Measurements from ENCODE around the gene SSBP4. TPM values are rescaled to one million over a fixed set of nuclear protein-coding genes. Genes with fewer than 3 reads are reported as not detected.

SSBP4 gene
- total RNA-seq, 1 experiment from 2014 or later = 46.1 TPM

DNA sequence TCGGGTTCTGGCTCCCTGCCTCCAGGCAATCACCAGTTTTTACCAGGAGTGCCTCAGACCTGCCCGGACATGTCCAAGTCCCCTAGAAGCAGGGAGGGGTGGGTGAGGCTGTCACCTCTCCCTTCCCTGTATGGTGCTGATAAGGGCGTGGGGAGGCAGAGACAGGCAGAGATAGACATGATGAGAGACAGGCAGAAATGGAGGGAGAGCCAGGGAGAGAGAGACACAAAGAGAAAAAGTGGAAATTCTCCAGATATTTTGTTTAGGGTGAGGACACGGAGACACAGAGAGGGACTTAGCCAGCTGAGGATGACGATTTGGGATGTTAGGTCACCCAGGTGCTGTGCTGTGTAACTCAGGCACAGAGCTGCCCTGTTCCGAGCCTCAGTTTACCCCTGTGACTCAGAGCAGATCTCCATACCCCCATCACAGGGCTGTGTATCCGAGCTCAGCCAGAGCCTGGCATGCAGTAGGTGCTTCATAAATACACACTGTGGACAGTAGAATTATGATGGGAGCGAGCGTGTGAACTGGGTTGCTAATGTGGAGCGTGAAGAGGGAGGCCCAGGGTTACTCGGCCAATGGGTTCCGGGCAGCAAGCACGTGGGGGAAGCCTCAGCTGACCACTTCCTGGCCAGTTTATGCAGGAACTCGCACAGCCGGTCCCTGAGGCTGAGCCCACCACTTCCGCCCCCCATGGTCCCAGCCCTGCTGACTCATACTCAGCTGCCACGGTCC, 45.1 kb upstream of the SSBP4 start:
- H2BK5ac ChIP-seq (ENCODE audit: insufficient read length, low read length) = peak overlapping the region; percentile 51
- peak overlapping the region; percentile 3 for H3T11ph ChIP-seq (ENCODE audit: low read length)
- H3K79me2 ChIP-seq (ENCODE audit: insufficient read depth, low read length) = no peaks in the 10 kb centered on the region
- peak; percentile 99 for DNase-seq
- peaks cover 0 to 2% (median 0%) of the 10 kb centered on the region in 3 experiments; a peak in 1 of 7 replicates for H3K36me3 Mint-ChIP-seq (ENCODE audit: insufficient read depth in 1 of 3, low read depth in 3 of 3)
- peak overlapping the region; percentile 68 for H2BK12ac ChIP-seq (ENCODE audit: insufficient read length, low read depth, low read length)
- H3K9ac ChIP-seq (ENCODE audit: extremely low read depth, insufficient read length, low read length) = no peak overlapping the region
- peak overlapping the region; percentile 15 for H2AK5ac ChIP-seq (ENCODE audit: insufficient read length, low read length)
- peak overlapping the region; percentile 23 for H3K23ac ChIP-seq (ENCODE audit: insufficient read length, low read depth, low read length)
- no peak overlapping the region for H2AFZ ChIP-seq (ENCODE audit: low read length)
- no peaks in the 10 kb centered on the region for H3K79me1 ChIP-seq (ENCODE audit: insufficient read depth, low read depth, low read length, poor library complexity, severe bottlenecking)
- H4K91ac ChIP-seq (ENCODE audit: insufficient read length, low read depth, low read length) = peak overlapping the region; percentile 77
- peak overlapping the region; percentile 97 to 98 (median 97) for H3K27ac Mint-ChIP-seq
- TF ChIP-seq, protein P1, sequence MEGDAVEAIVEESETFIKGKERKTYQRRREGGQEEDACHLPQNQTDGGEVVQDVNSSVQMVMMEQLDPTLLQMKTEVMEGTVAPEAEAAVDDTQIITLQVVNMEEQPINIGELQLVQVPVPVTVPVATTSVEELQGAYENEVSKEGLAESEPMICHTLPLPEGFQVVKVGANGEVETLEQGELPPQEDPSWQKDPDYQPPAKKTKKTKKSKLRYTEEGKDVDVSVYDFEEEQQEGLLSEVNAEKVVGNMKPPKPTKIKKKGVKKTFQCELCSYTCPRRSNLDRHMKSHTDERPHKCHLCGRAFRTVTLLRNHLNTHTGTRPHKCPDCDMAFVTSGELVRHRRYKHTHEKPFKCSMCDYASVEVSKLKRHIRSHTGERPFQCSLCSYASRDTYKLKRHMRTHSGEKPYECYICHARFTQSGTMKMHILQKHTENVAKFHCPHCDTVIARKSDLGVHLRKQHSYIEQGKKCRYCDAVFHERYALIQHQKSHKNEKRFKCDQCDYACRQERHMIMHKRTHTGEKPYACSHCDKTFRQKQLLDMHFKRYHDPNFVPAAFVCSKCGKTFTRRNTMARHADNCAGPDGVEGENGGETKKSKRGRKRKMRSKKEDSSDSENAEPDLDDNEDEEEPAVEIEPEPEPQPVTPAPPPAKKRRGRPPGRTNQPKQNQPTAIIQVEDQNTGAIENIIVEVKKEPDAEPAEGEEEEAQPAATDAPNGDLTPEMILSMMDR (conservative IDR thresholded peaks at IDR 0.05) = no peak
- peak overlapping the region; percentile 49 for H2BK20ac ChIP-seq (ENCODE audit: low read depth, low read length, poor library complexity, severe bottlenecking)
- H3K4me2 ChIP-seq (ENCODE audit: insufficient read depth, insufficient read length, low read length) = no peak overlapping the region
- peak overlapping the region; percentile 94 for H3K18ac ChIP-seq (ENCODE audit: insufficient read length, low read depth, low read length)
- H2BK15ac ChIP-seq (ENCODE audit: low read depth, low read length) = no peak overlapping the region
- H3K27me3 ChIP-seq (ENCODE audit: insufficient read depth, low read length) = no peaks in the 10 kb centered on the region
- peak overlapping the region; percentile 48 for H3K4ac ChIP-seq (ENCODE audit: low read depth, low read length)
- H3K23me2 ChIP-seq (ENCODE audit: insufficient read length, low read depth, low read length, poor library complexity, severe bottlenecking) = no peaks in the 10 kb centered on the region
- no peak overlapping the region for H3K56ac ChIP-seq (ENCODE audit: insufficient read length, low read depth, low read length)
- H2BK120ac ChIP-seq (ENCODE audit: low read depth, low read length, poor library complexity, severe bottlenecking) = peak overlapping the region; percentile 15
- H4K20me1 ChIP-seq (ENCODE audit: control insufficient read depth, insufficient read depth, insufficient read length) = peaks cover 2% of the 10 kb centered on the region
- peak overlapping the region; percentile 77 for H4K5ac ChIP-seq (ENCODE audit: insufficient read length, low read depth, low read length)
- H3K4me3 Mint-ChIP-seq = peak overlapping the region in 1 of 2 experiments; percentile 46; a peak in 3 of 5 replicates
- no peaks in the 10 kb centered on the region for H3K9me3 ChIP-seq (ENCODE audit: control insufficient read depth, low read depth, low read length)
- WGBS (ENCODE audit: extremely low coverage, insufficient read length, low lambda C conversion rate) = no CpG with 5 or more reads among the region's 17 CpGs
- peak overlapping the region; percentile 90 for H4K8ac ChIP-seq (replicated peaks; ENCODE audit: insufficient read length, low read depth, low read length)
- no peaks in the 10 kb centered on the region; the same call in 1 of the 2 replicates for H3K27me3 Mint-ChIP-seq (ENCODE audit: low read depth)
- H3K9me3 Mint-ChIP-seq = no peaks in the 10 kb centered on the region; a peak in 1 of 5 replicates
- H3K14ac ChIP-seq (ENCODE audit: insufficient read depth, low read length) = peak overlapping the region; percentile 87; the same call in 1 of the 2 replicates
- H3K27ac ChIP-seq (ENCODE audit: insufficient read length, low read depth, low read length) = peak overlapping the region; percentile 67
- H3K4me1 Mint-ChIP-seq = peaks cover 19 to 20% of the 10 kb centered on the region in 2 experiments
- H3K4me1 ChIP-seq (ENCODE audit: insufficient read depth, low read length) = peaks cover 2% of the 10 kb centered on the region; the same call in 1 of the 2 replicates

All from H9 (cell line).